GM12873 (cell line): Measurements from ENCODE around the gene ATP6V1A.

ENCODE experiments used
- TF ChIP-seq, protein P1 (sequence below): IDR thresholded peaks from 2 replicates; pipeline ENCODE4 v1.5.1; 2012; ENCODE audit warnings: low read depth, mild to moderate bottlenecking, moderate library complexity, low read length, control low read depth; ENCODE audit not compliant: insufficient read depth; ENCODE audit errors: missing control alignments

ATP6V1A gene

GRCh38 chr3:113771993-113772392 lies 25.2 kb downstream of the ATP6V1A start:
- TF ChIP-seq, protein P1, sequence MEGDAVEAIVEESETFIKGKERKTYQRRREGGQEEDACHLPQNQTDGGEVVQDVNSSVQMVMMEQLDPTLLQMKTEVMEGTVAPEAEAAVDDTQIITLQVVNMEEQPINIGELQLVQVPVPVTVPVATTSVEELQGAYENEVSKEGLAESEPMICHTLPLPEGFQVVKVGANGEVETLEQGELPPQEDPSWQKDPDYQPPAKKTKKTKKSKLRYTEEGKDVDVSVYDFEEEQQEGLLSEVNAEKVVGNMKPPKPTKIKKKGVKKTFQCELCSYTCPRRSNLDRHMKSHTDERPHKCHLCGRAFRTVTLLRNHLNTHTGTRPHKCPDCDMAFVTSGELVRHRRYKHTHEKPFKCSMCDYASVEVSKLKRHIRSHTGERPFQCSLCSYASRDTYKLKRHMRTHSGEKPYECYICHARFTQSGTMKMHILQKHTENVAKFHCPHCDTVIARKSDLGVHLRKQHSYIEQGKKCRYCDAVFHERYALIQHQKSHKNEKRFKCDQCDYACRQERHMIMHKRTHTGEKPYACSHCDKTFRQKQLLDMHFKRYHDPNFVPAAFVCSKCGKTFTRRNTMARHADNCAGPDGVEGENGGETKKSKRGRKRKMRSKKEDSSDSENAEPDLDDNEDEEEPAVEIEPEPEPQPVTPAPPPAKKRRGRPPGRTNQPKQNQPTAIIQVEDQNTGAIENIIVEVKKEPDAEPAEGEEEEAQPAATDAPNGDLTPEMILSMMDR: no peak

- TF ChIP-seq, protein P1: no peak
Observed at GRCh38 chr3:113773381-113773780, 26.5 kb downstream of the ATP6V1A start.

GRCh38 chr3:113775516-113775915 lies 28.7 kb downstream of the ATP6V1A start:
- TF ChIP-seq, protein P1: no peak

DNA sequence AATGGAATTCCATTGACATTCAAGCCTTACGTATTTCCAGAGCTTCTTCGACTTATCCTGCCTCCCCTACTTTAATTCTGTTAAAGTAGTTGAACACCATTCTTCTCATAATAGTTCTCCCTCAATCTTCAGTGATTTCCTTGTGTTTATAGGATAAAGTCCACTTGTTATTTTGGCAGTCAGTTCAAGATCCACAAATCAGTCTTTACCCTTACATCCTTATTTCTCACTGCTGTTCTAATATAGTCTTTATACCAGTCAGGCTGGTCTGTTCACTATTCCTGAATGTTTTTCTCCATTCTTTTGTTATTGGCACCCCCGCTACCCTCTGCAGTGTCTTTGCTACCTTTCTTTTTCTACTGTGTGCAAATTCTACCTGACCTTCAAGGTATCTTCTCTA lies 29.7 kb downstream of the ATP6V1A start:
- TF ChIP-seq, protein P1: no peak

DNA sequence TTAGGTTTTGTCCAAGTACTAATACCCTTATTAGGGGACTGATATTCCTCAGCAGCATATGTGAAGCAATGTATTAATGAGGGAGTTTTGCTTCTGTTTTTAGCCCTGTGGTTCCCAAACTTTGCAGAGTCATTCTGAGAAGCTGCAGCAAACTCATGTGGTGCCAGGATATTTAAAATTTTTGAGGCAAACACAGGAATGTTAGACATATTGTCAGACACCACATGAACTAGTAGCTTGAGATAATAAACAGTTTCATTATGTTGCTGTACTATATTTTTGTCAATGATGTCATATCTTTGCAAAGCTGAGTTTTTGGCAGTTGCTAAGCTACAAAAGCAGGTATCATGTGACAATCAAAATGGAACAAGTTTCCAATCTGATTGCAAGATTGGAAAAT lies 36.6 kb downstream of the ATP6V1A start:
- TF ChIP-seq, protein P1: no peak

DNA sequence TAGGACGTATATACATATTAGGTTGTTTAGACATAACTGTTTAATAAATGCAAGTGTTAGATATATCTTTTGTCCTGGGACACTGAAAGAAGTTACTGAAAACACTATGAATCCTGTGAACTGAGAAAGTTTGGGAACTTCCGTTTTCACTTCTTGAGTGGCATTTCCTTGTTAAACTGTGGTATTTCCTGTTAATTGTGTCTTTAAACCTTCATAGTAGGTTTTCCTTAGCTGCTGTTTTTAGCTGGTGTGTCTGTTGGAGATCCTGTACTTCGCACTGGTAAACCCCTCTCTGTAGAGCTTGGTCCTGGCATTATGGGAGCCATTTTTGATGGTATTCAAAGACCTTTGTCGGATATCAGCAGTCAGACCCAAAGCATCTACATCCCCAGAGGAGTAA lies 37.1 kb downstream of the ATP6V1A start:
- TF ChIP-seq, protein P1: no peak

DNA sequence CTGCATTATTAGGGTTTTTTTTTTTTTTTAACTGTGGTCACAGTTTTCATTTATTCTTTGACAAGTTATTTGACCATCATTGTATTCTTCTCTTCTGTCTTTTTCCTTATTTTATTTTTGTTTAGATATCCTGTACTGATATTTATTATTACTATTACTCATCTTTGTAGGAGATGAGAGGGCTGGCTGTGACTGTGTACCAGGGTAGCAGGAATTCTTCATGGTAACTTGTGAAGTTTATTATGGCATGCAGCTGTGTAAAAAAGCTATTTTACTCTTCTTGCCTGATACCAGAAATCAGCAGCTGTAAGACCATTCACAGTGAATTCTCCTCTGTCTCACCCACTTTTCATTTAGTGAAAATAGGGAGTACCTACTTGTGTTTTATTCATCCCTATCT lies 44.5 kb downstream of the ATP6V1A start:
- TF ChIP-seq, protein P1: no peak
